Common myeloid progenitor, CD34-positive (primary cell): ENCODE results near the gene CHST13.
A peak's percentile ranks its signal among the peaks of the same experiment; 100 is the strongest.

Experiments
- CTCF ChIA-PET: fragments of 350-600 bp; sonication (Branson Sonifier 250); formaldehyde crosslinking; loops from one replicate; lab custom pipeline; 2021; ENCODE audit warnings: antibody characterized with exemption; lab: Charles Lee
- POLR2A ChIA-PET: fragments of 350-600 bp; sonication (Branson Sonifier 250); formaldehyde crosslinking; loops from one replicate; lab custom pipeline; 2021; ENCODE audit warnings: antibody characterized with exemption; lab: Charles Lee
- DNase-seq, 3 donors: peaks; one replicate each; pipeline versions ENCODE4 v3.0.0 to v3.0.0-alpha.2; 2013
- H3K27ac ChIP-seq, 2 experiments: 1 replicate in 1 of 2; 2 replicates in 1 of 2; pipeline ENCODE4 v1.7.0; 2013; ENCODE audit warnings: inconsistent platforms in 2 of 2, low read length in 2 of 2, mild to moderate bottlenecking in 2 of 2, low read depth in 1 of 2, moderate library complexity in 1 of 2; ENCODE audit not compliant: severe bottlenecking in 2 of 2, insufficient read depth in 1 of 2, poor library complexity in 1 of 2
- H3K27me3 ChIP-seq, 5 experiments: replicated peaks in 2 of 5; 1 replicate in 3 of 5; 2 replicates in 2 of 5; pipeline versions ENCODE4 v1.6.1 to v1.7.0; 2013; ENCODE audit warnings: low read length in 4 of 5, mild to moderate bottlenecking in 2 of 5, moderate library complexity in 2 of 5, inconsistent platforms in 1 of 5; ENCODE audit not compliant: insufficient read depth in 5 of 5, control insufficient read depth in 4 of 5
- H3K36me3 ChIP-seq, 4 experiments: 1 replicate in 2 of 4; 2 replicates in 2 of 4; pipeline versions ENCODE4 v1.6.1 to v1.7.0; 2013; ENCODE audit warnings: low read length in 3 of 4, control low read depth in 1 of 4, mild to moderate bottlenecking in 1 of 4; ENCODE audit not compliant: control insufficient read depth in 4 of 4, insufficient read depth in 4 of 4
- H3K4me1 ChIP-seq, 4 experiments: 1 replicate in 3 of 4; 2 replicates in 1 of 4; pipeline versions ENCODE4 v1.6.1 to v1.7.1; 2013; ENCODE audit warnings: low read length in 3 of 4, mild to moderate bottlenecking in 3 of 4, control low read depth in 1 of 4, inconsistent platforms in 1 of 4, moderate library complexity in 1 of 4; ENCODE audit not compliant: control insufficient read depth in 4 of 4, insufficient read depth in 4 of 4; ENCODE audit errors: control extremely low read depth in 1 of 4
- H3K4me3 ChIP-seq, 7 experiments: 1 replicate in 4 of 7; 2 replicates in 3 of 7; pipeline versions ENCODE4 v1.5.1 to v1.7.0; 2013; ENCODE audit warnings: mild to moderate bottlenecking in 7 of 7, low read length in 6 of 7, moderate library complexity in 6 of 7, inconsistent platforms in 2 of 7, low read depth in 2 of 7, control low read depth in 1 of 7; ENCODE audit not compliant: insufficient read depth in 4 of 7, control insufficient read depth in 1 of 7; ENCODE audit errors: extremely low read depth in 1 of 7
- H3K9me3 ChIP-seq, 5 experiments: 1 replicate in 4 of 5; 2 replicates in 1 of 5; pipeline versions ENCODE4 v1.6.1 to v1.7.1; 2013; ENCODE audit warnings: low read length in 4 of 5, mild to moderate bottlenecking in 2 of 5, inconsistent platforms in 1 of 5, low read depth in 1 of 5, moderate library complexity in 1 of 5; ENCODE audit not compliant: control insufficient read depth in 4 of 5, insufficient read depth in 2 of 5; ENCODE audit errors: control extremely low read depth in 1 of 5
- WGBS: methylation state at CpG from one replicate; pipeline ENCODE4 v1.1.5; 2013; ENCODE audit not compliant: insufficient coverage; 5-methylcytosine and 5-hydroxymethylcytosine counted together

CHST13 gene

DNA sequence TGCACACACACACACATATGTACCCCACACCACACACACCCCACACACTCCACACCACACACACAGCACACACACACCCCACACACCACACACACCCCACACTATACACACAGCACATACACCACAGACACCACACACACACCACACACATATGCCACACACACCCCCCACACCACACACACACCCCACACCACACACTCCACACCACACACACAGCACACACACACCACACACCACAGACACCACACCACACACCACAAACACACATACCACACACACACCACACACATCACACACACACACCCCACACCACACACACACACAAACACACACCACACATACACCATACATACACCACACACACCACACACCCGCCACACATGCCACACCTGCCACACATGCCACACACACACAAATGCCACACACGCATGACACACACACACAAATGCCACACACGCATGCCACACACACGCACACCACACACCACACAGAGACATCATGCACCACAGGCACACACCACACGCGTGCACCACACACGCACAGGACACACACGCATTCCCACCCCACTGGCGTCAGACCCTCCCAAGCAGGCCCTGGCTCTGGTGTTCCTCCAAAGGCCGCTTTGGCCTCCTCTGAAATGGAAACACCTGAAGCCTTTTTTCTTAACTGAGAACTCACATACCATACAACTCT lies 15.7 kb downstream of the CHST13 start:
- no peaks in the 10 kb centered on the region for H3K9me3 ChIP-seq
- ChIA-PET CTCF (no interaction called here), POLR2A (no interaction called here)
- DNase-seq: peak in 1 of 3 donors; percentile 39
- peaks cover 4 to 33% (median 12%) of the 10 kb centered on the region in 4 experiments for H3K36me3 ChIP-seq
- H3K27me3 ChIP-seq: no peaks in the 10 kb centered on the region
- no peak overlapping the region for H3K4me3 ChIP-seq
- peaks cover 2 to 76% (median 67%) of the 10 kb centered on the region in 4 experiments for H3K4me1 ChIP-seq
- WGBS: 91% methylated on average over 7 of the region's 10 CpGs
- H3K27ac ChIP-seq: peak overlapping the region; percentile 40 to 96

DNA sequence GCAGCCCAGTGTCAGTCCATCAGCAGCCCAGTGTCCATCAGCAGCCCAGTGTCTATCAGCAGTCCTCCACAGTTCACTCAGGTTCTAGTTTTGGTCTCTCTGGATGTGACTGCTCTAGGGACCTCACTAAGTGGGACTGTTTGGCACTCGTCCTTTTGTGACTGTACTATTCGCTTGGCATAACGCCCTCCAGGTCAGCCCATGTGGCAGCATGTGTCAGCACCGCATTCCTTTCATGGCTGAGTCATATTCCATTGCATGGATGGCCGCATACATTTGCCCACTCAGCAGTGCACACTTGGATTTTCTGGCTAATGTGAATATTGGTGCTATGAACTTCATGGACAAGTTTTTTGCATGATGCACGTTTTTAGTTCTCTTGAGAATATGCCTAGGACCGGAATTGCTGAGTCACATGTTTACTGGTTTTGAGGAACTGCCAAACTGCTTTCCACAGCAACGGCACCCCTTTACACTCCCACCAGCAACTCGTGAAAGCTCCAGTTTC lies 16.4 kb downstream of the CHST13 start:
- DNase-seq: peak; percentile 92 to 98 (median 98)
- ChIA-PET POLR2A (interaction anchor here (0.8 to 1.5 kb wide), 2 partner anchors 9 to 17 kb away, joined by 3 to 5 read pairs; partner anchors contain the start of gene CHST13), CTCF (interaction anchor here (0.8 kb wide), 1 partner anchor 14 kb away, joined by 3 read pairs; no protein-coding TSS in a partner anchor)
- Histone ChIP-seq H3K4me3 (peak overlapping the region in 1 of 7 experiments; percentile 20), H3K36me3 (peaks cover 4 to 33% (median 12%) of the 10 kb centered on the region in 4 experiments), H3K27me3 (no peaks in the 10 kb centered on the region), H3K9me3 (no peaks in the 10 kb centered on the region), H3K4me1 (peaks cover 2 to 83% (median 74%) of the 10 kb centered on the region in 4 experiments), H3K27ac (peak overlapping the region; percentile 95 to 96)
- WGBS: 34% methylated on average over 6 of the region's 9 CpGs

DNA sequence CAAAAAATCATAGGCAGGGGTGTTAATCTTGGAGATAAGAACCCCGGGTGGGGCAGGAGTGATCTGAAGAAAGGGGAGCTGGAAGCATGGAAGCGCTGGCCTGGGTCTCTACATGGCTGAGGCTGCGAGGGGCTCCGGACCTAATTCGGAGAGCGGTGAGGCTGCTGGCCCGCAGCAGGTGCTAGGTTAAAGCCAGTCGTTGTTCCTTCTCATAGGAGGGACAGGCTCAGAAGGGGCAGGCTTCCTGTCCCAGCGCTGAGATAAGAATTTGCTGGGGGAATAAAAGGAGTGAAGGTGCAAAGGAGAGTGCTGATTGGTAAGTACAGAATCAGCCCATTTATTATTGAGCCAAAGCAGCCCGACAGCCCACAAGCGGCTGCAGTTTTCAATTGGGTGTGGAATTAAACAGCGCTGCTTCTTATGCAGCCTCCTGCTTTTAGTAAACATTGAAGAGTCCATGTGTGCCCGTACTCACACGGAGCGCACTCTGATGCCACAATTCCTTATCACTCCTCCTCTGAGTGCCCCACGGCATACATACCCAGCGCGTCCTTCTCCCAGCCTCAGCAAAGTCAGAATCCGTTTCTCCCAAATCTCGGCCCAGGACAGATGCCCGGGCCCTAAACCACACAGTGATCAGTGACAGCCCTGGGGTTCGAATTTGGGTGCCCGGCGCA lies 17.1 kb downstream of the CHST13 start:
- no peaks in the 10 kb centered on the region for H3K9me3 ChIP-seq
- ChIA-PET CTCF (interaction anchor here (0.8 kb wide), 1 partner anchor 14 kb away, joined by 3 read pairs; no protein-coding TSS in a partner anchor), POLR2A (interaction anchor here (0.8 to 1.5 kb wide), 2 partner anchors 10 to 17 kb away, joined by 3 to 5 read pairs; partner anchors contain the start of gene CHST13)
- peak in 1 of 3 donors; percentile 29 for DNase-seq
- WGBS: 36% methylated on average over 22 of the region's 24 CpGs
- peaks cover 2 to 33% (median 12%) of the 10 kb centered on the region in 4 experiments for H3K36me3 ChIP-seq
- H3K4me3 ChIP-seq: peak overlapping the region in 3 of 7 experiments; percentile 7 to 26 (median 20)
- H3K27ac ChIP-seq: peak overlapping the region; percentile 95 to 96
- H3K27me3 ChIP-seq: no peaks in the 10 kb centered on the region
- peaks cover 2 to 89% (median 80%) of the 10 kb centered on the region in 4 experiments for H3K4me1 ChIP-seq

DNA sequence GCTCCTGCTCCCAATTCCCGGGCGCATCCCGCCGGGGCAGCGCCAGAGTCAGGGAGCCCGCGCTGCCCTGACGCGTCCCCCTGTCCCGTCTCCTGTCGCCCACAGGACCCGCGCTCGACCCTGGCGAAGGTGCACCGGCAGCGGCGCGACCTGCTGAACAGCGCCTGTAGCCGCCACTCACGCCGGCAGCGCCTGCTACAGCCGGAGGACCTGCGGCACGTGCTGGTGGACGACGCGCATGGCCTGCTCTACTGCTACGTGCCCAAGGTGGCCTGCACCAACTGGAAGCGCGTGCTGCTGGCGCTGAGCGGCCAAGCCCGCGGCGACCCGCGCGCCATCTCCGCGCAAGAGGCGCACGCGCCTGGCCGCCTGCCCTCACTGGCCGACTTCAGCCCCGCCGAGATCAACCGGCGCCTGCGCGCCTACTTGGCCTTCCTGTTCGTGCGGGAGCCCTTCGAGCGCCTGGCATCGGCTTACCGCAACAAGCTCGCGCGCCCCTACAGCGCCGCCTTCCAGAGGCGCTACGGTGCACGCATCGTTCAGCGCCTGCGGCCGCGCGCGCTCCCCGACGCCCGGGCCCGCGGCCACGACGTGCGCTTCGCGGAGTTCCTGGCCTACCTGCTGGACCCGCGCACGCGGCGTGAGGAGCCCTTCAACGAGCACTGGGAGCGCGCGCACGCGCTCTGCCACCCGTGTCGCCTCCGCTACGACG lies 17.8 kb downstream of the CHST13 start:
- H3K27ac ChIP-seq: peak overlapping the region; percentile 95 to 96
- ChIA-PET POLR2A (interaction anchor here (1.5 kb wide), 1 partner anchor 18 kb away, joined by 5 read pairs; the partner anchor contains the start of gene CHST13), CTCF (interaction anchor here (3.2 kb wide), 1 partner anchor 20 kb away, joined by 21 read pairs; the partner anchor contains the start of gene CHST13)
- H3K4me1 ChIP-seq: peaks cover 2 to 88% (median 79%) of the 10 kb centered on the region in 4 experiments
- H3K36me3 ChIP-seq: peaks cover 2 to 27% (median 12%) of the 10 kb centered on the region in 4 experiments
- DNase-seq: no peak
- H3K9me3 ChIP-seq: no peaks in the 10 kb centered on the region
- WGBS: 95% methylated on average over 100 of the region's 101 CpGs
- no peaks in the 10 kb centered on the region for H3K27me3 ChIP-seq
- H3K4me3 ChIP-seq: peak overlapping the region in 1 of 7 experiments; percentile 10

DNA sequence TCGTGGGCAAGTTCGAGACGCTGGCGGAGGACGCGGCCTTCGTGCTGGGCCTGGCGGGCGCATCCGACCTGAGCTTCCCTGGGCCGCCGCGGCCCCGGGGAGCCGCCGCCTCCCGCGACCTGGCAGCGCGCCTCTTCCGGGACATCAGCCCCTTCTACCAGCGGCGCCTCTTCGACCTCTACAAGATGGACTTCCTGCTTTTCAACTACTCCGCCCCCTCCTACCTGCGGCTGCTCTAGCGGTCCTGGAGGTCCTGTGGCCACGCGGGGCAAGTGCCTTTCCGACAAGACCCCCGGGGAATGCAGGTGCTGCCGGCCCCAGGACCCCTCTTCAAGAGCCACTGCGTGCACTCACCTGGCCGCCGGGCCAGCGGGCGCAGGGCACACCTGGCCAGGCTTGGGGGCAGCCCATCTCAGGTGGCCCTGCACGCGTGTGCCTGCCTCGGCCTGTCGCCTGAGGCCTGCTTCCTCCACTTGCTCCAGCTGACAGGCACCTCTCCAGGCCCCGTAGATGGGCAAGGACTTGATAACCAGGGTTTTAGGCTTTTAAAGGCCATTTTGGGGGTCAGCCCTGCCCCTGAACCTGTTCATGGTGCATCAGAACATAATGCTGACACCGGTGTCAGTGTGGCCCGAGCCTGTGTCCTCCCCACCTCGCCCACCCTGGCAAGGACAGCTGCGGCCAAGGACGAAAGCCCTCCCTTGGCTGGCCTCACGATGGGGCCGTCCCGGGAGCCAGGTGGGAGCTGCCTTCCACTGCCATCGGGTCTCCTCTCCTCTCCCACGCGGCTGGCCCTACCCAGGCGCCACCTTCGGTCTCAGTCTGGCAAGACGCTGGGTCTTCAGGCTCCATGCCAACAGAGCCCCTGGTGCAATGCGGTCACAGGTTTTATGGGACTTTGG lies 18.6 kb downstream of the CHST13 start:
- 97% methylated on average over 40 of the region's 57 CpGs for WGBS
- Histone ChIP-seq H3K27ac (peak overlapping the region in 1 of 2 experiments; percentile 96), H3K36me3 (peaks cover 2 to 27% (median 11%) of the 10 kb centered on the region in 4 experiments), H3K27me3 (no peaks in the 10 kb centered on the region), H3K4me1 (peaks cover 2 to 82% (median 73%) of the 10 kb centered on the region in 4 experiments), H3K4me3 (no peak overlapping the region), H3K9me3 (no peaks in the 10 kb centered on the region)
- no peak for DNase-seq
- POLR2A ChIA-PET: no interaction called here
- CTCF ChIA-PET: interaction anchor here (2.1 to 3.2 kb wide), 2 partner anchors 12 to 20 kb away, joined by 10 to 21 read pairs; partner anchors contain the start of gene CHST13
